Gastrocnemius medialis (tissue), 4 donors: Measurements from ENCODE around the gene GSG1L.

Source experiments
- POLR2A ChIP-seq, 2 donors: fragments of 450-650 bp; IDR thresholded peaks; one replicate each; pipeline ENCODE4 v1.6.1; 2017; ENCODE audit warnings: antibody characterized with exemption in 2 of 2, mild to moderate bottlenecking in 2 of 2, moderate library complexity in 2 of 2
- TF ChIP-seq, protein P1 (sequence below), 5 experiments: fragments of 450-650 bp in 3 of 5; fragments of 200-600 bp in 2 of 5; sonication (generic) in 2 of 5; IDR thresholded peaks in 4 of 5; conservative IDR thresholded peaks in 1 of 5; 1 replicate in 4 of 5; 2 replicates in 1 of 5; pipeline ENCODE4 v1.5.1; 2016 to 2019; ENCODE audit warnings: antibody characterized with exemption in 5 of 5, mild to moderate bottlenecking in 3 of 5, moderate library complexity in 3 of 5

DNA sequence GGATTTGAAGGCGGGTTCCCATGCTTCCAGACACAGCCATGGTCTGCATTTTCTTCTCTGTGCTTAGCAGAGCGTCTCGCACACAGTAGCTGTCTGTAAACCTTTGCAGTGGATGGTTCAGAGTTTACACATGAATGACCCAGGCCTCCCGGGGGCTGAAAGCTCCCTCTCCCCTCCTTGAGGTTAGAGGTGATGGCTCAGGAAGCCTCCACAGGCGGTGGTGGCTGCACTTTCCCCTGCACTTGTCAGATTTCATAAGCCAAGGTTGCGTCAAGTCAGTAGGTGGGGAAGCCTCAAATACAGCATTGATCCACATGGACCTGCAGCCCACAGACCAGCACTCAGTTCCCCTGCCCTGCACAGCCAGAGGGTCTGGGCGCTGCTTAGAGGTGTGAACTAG, 301.7 kb downstream of the GSG1L start:
- TF ChIP-seq, protein P1, sequence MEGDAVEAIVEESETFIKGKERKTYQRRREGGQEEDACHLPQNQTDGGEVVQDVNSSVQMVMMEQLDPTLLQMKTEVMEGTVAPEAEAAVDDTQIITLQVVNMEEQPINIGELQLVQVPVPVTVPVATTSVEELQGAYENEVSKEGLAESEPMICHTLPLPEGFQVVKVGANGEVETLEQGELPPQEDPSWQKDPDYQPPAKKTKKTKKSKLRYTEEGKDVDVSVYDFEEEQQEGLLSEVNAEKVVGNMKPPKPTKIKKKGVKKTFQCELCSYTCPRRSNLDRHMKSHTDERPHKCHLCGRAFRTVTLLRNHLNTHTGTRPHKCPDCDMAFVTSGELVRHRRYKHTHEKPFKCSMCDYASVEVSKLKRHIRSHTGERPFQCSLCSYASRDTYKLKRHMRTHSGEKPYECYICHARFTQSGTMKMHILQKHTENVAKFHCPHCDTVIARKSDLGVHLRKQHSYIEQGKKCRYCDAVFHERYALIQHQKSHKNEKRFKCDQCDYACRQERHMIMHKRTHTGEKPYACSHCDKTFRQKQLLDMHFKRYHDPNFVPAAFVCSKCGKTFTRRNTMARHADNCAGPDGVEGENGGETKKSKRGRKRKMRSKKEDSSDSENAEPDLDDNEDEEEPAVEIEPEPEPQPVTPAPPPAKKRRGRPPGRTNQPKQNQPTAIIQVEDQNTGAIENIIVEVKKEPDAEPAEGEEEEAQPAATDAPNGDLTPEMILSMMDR (IDR thresholded peaks at IDR 0.05 in 4 of 5, conservative IDR thresholded peaks at IDR 0.05 in 1 of 5), result no peak
- TF ChIP-seq POLR2A (IDR thresholded peaks at IDR 0.05), result no peak
